Common myeloid progenitor, CD34-positive (primary cell): Measurements from ENCODE around the gene OR2A42.
"Not testable (repeated sequence)": the region's sequence is repeated elsewhere in the genome, so short reads cannot be mapped to it uniquely, and the experiment has no call there.

Experiments used
- CTCF ChIA-PET: fragments of 350-600 bp; sonication (Branson Sonifier 250); formaldehyde crosslinking; loops from one replicate; lab custom pipeline; 2021; ENCODE audit warnings: antibody characterized with exemption; lab: Charles Lee
- POLR2A ChIA-PET: fragments of 350-600 bp; sonication (Branson Sonifier 250); formaldehyde crosslinking; loops from one replicate; lab custom pipeline; 2021; ENCODE audit warnings: antibody characterized with exemption; lab: Charles Lee
- DNase-seq, 3 donors: peaks; one replicate each; pipeline versions ENCODE4 v3.0.0 to v3.0.0-alpha.2; 2013
- H3K27ac ChIP-seq, 2 experiments: 1 replicate in 1 of 2; 2 replicates in 1 of 2; pipeline ENCODE4 v1.7.0; 2013; ENCODE audit warnings: inconsistent platforms in 2 of 2, low read length in 2 of 2, mild to moderate bottlenecking in 2 of 2, low read depth in 1 of 2, moderate library complexity in 1 of 2; ENCODE audit not compliant: severe bottlenecking in 2 of 2, insufficient read depth in 1 of 2, poor library complexity in 1 of 2
- H3K27me3 ChIP-seq, 5 experiments: replicated peaks in 2 of 5; 1 replicate in 3 of 5; 2 replicates in 2 of 5; pipeline versions ENCODE4 v1.6.1 to v1.7.0; 2013; ENCODE audit warnings: low read length in 4 of 5, mild to moderate bottlenecking in 2 of 5, moderate library complexity in 2 of 5, inconsistent platforms in 1 of 5; ENCODE audit not compliant: insufficient read depth in 5 of 5, control insufficient read depth in 4 of 5
- H3K36me3 ChIP-seq, 4 experiments: 1 replicate in 2 of 4; 2 replicates in 2 of 4; pipeline versions ENCODE4 v1.6.1 to v1.7.0; 2013; ENCODE audit warnings: low read length in 3 of 4, control low read depth in 1 of 4, mild to moderate bottlenecking in 1 of 4; ENCODE audit not compliant: control insufficient read depth in 4 of 4, insufficient read depth in 4 of 4
- H3K4me1 ChIP-seq, 4 experiments: 1 replicate in 3 of 4; 2 replicates in 1 of 4; pipeline versions ENCODE4 v1.6.1 to v1.7.1; 2013; ENCODE audit warnings: low read length in 3 of 4, mild to moderate bottlenecking in 3 of 4, control low read depth in 1 of 4, inconsistent platforms in 1 of 4, moderate library complexity in 1 of 4; ENCODE audit not compliant: control insufficient read depth in 4 of 4, insufficient read depth in 4 of 4; ENCODE audit errors: control extremely low read depth in 1 of 4
- H3K4me3 ChIP-seq, 7 experiments: 1 replicate in 4 of 7; 2 replicates in 3 of 7; pipeline versions ENCODE4 v1.5.1 to v1.7.0; 2013; ENCODE audit warnings: mild to moderate bottlenecking in 7 of 7, low read length in 6 of 7, moderate library complexity in 6 of 7, inconsistent platforms in 2 of 7, low read depth in 2 of 7, control low read depth in 1 of 7; ENCODE audit not compliant: insufficient read depth in 4 of 7, control insufficient read depth in 1 of 7; ENCODE audit errors: extremely low read depth in 1 of 7
- H3K9me3 ChIP-seq, 5 experiments: 1 replicate in 4 of 5; 2 replicates in 1 of 5; pipeline versions ENCODE4 v1.6.1 to v1.7.1; 2013; ENCODE audit warnings: low read length in 4 of 5, mild to moderate bottlenecking in 2 of 5, inconsistent platforms in 1 of 5, low read depth in 1 of 5, moderate library complexity in 1 of 5; ENCODE audit not compliant: control insufficient read depth in 4 of 5, insufficient read depth in 2 of 5; ENCODE audit errors: control extremely low read depth in 1 of 5
- WGBS: methylation state at CpG from one replicate; pipeline ENCODE4 v1.1.5; 2013; ENCODE audit not compliant: insufficient coverage; 5-methylcytosine and 5-hydroxymethylcytosine counted together

The OR2A42 gene

GRCh38 chr7:144226866-144227265 is 12.5 kb downstream of the OR2A42 start:
- 100% methylated on average over 1 of the region's 4 CpGs for WGBS
- H3K9me3 ChIP-seq = not testable (repeated sequence)

GRCh38 chr7:144223675-144224074 is 15.7 kb downstream of the OR2A42 start:
- H3K4me3 ChIP-seq, H3K27ac ChIP-seq, H3K27me3 ChIP-seq, CTCF ChIA-PET, H3K9me3 ChIP-seq, H3K36me3 ChIP-seq, DNase-seq, H3K4me1 ChIP-seq, POLR2A ChIA-PET: not testable (repeated sequence)

More at GRCh38 chr7:144226866-144227265, 12.5 kb downstream of the OR2A42 start:
- H3K27ac ChIP-seq, POLR2A ChIA-PET, H3K4me3 ChIP-seq, H3K27me3 ChIP-seq, DNase-seq, H3K36me3 ChIP-seq, CTCF ChIA-PET, H3K4me1 ChIP-seq: not testable (repeated sequence)

GRCh38 chr7:144220531-144220930 is 18.9 kb downstream of the OR2A42 start:
- POLR2A ChIA-PET, H3K36me3 ChIP-seq, H3K4me1 ChIP-seq, H3K4me3 ChIP-seq, H3K9me3 ChIP-seq, H3K27ac ChIP-seq, H3K27me3 ChIP-seq, DNase-seq, CTCF ChIA-PET: not testable (repeated sequence)

GRCh38 chr7:144219149-144219548 is 20.3 kb downstream of the OR2A42 start:
- H3K4me3 ChIP-seq, H3K9me3 ChIP-seq, POLR2A ChIA-PET, H3K27me3 ChIP-seq, DNase-seq, H3K36me3 ChIP-seq, H3K27ac ChIP-seq, H3K4me1 ChIP-seq, CTCF ChIA-PET: not testable (repeated sequence)
- WGBS = no CpG with 5 or more reads among the region's 4 CpGs

GRCh38 chr7:144218581-144218980 is 20.8 kb downstream of the OR2A42 start:
- peak in 1 of 3 donors; percentile 7 for DNase-seq
- H3K27me3 ChIP-seq, H3K9me3 ChIP-seq, H3K4me3 ChIP-seq, CTCF ChIA-PET, H3K36me3 ChIP-seq, POLR2A ChIA-PET, H3K27ac ChIP-seq, H3K4me1 ChIP-seq: not testable (repeated sequence)
- 100% methylated on average over 1 of the region's 1 CpG for WGBS

- DNase-seq, H3K4me1 ChIP-seq, H3K27me3 ChIP-seq, POLR2A ChIA-PET, H3K36me3 ChIP-seq, H3K27ac ChIP-seq, H3K4me3 ChIP-seq, H3K9me3 ChIP-seq, CTCF ChIA-PET: not testable (repeated sequence)
These were observed 22.2 kb downstream of the OR2A42 start for GRCh38 chr7:144217200-144217599.

GRCh38 chr7:144205306-144205705 is 34.1 kb downstream of the OR2A42 start:
- H3K4me3 ChIP-seq, H3K27ac ChIP-seq, DNase-seq, H3K27me3 ChIP-seq, H3K36me3 ChIP-seq, POLR2A ChIA-PET, H3K4me1 ChIP-seq, CTCF ChIA-PET, H3K9me3 ChIP-seq: not testable (repeated sequence)
- WGBS = no CpG with 5 or more reads among the region's 5 CpGs

GRCh38 chr7:144203086-144203485 is 36.3 kb downstream of the OR2A42 start:
- H3K27ac ChIP-seq, H3K27me3 ChIP-seq, H3K4me1 ChIP-seq, DNase-seq, CTCF ChIA-PET, POLR2A ChIA-PET, H3K9me3 ChIP-seq, H3K4me3 ChIP-seq, H3K36me3 ChIP-seq: not testable (repeated sequence)
- WGBS = no CpG with 5 or more reads among the region's 3 CpGs
